GM12878 (cell line): ENCODE data around the gene LRRN2. TPM values are rescaled to one million over a fixed set of nuclear protein-coding genes. Genes with fewer than 3 reads are reported as not detected.

Experiments used
- ATAC-seq: fragments of 200-7000 bp; cut with Tn5 transposase; 3 replicates; pipeline ENCODE4 v1.9.1; 2020; ENCODE audit warnings: mild to moderate bottlenecking, moderate library complexity
- BruUV-seq: library from RNA; stranded (reverse); fragments of 400-500 nt; replicated peaks from 2 replicates; lab custom pipeline; 2021; lab: Mats Ljungman, UMichigan
- CTCF ChIA-PET: fragments of 300-600 bp; sonication (Branson Sonifier 250); formaldehyde crosslinking; extraction: SDS; loops from one replicate; lab custom pipeline; 2021; ENCODE audit warnings: inconsistent platforms; lab: Yijun Ruan, JAX
- POLR2A ChIA-PET: fragments of 350-600 bp; formaldehyde crosslinking; extraction: SDS; loops from one replicate; lab custom pipeline; 2021; ENCODE audit warnings: inconsistent platforms; lab: Charles Lee
- RAD21 ChIA-PET: fragments of 300-600 bp; sonication (Branson Sonifier 250); formaldehyde crosslinking; loops from one replicate; lab custom pipeline; 2023; ENCODE audit warnings: antibody characterized with exemption; ENCODE audit not compliant: unreplicated experiment; lab: Charles Lee
- SMC1A ChIA-PET: fragments of 300-600 bp; sonication (Branson Sonifier 250); formaldehyde crosslinking; loops from one replicate; lab custom pipeline; 2023; ENCODE audit not compliant: unreplicated experiment, uncharacterized antibody; lab: Charles Lee
- DNase-seq: peaks from one replicate; pipeline ENCODE4 v3.0.0-alpha.2; 2011; ENCODE audit warnings: low read depth, low spot score
- FAIRE-seq: peaks from 3 replicates; lab custom pipeline; 2011; peaks lifted over from hg19 to GRCh38; lab: Jason Lieb, UNC
- H2AFZ ChIP-seq: 2 replicates; pipeline ENCODE4 v1.6.0; 2011; ENCODE audit warnings: low read depth, low read length, control low read depth; ENCODE audit not compliant: control insufficient read depth
- H3K27ac ChIP-seq: 2 replicates; pipeline ENCODE4 v1.5.1; 2011; ENCODE audit warnings: control low read depth; ENCODE audit not compliant: control insufficient read depth, insufficient read depth
- H3K27me3 ChIP-seq, 2 experiments: replicated peaks in 1 of 2; 2 replicates each; pipeline versions ENCODE4 v1.6.0 to v1.6.1; 2011; ENCODE audit warnings: low read length in 1 of 2; ENCODE audit not compliant: control insufficient read depth in 2 of 2, insufficient read depth in 2 of 2
- H3K36me3 ChIP-seq, 2 experiments: 2 replicates each; pipeline ENCODE4 v1.5.1; 2011; ENCODE audit warnings: low read length in 1 of 2; ENCODE audit not compliant: control insufficient read depth in 2 of 2, insufficient read depth in 2 of 2
- H3K4me1 ChIP-seq: 2 replicates; pipeline ENCODE4 v1.6.1; 2011; ENCODE audit warnings: mild to moderate bottlenecking, low read length, moderate library complexity, mixed read lengths; ENCODE audit not compliant: control insufficient read depth, insufficient read depth
- H3K4me2 ChIP-seq: 2 replicates; pipeline ENCODE4 v1.6.0; 2011; ENCODE audit warnings: control low read depth; ENCODE audit not compliant: control insufficient read depth, insufficient read depth
- H3K4me3 ChIP-seq: fragments of 200-600 bp; sonication (generic); 2 replicates; pipeline ENCODE4 v1.5.1; 2016
- H3K79me2 ChIP-seq: 2 replicates; pipeline ENCODE4 v1.6.0; 2011; ENCODE audit warnings: low read length; ENCODE audit not compliant: control insufficient read depth, insufficient read depth
- H3K9ac ChIP-seq: 2 replicates; pipeline ENCODE4 v1.8.0; 2011; ENCODE audit warnings: low read length, control low read depth, mixed read lengths; ENCODE audit not compliant: control insufficient read depth, insufficient read depth
- H3K9me3 ChIP-seq: replicated peaks from 3 replicates; pipeline ENCODE4 v1.5.1; 2011; ENCODE audit warnings: mild to moderate bottlenecking, low read length; ENCODE audit not compliant: control insufficient read depth, insufficient read depth
- H4K20me1 ChIP-seq: 2 replicates; pipeline ENCODE4 v1.6.0; 2011; ENCODE audit not compliant: control insufficient read depth, insufficient read depth
- ASH2L ChIP-seq: fragments of 300-600, 200-600 bp; sonication (generic); IDR thresholded peaks from 2 replicates; pipeline ENCODE4 v1.6.1; 2017; ENCODE audit warnings: low read depth, mild to moderate bottlenecking, borderline replicate concordance
- BRCA1 ChIP-seq: IDR thresholded peaks from 2 replicates; pipeline ENCODE4 v1.6.1; 2011; ENCODE audit warnings: low read depth, low read length, improper control_type of control experiment
- CHD2 ChIP-seq: IDR thresholded peaks from 2 replicates; pipeline ENCODE4 v1.6.1; 2011; ENCODE audit warnings: low read depth, low read length, improper control_type of control experiment, borderline replicate concordance
- E2F8 ChIP-seq: fragments of 450-650 bp; IDR thresholded peaks from 2 replicates; pipeline ENCODE4 v1.6.1; 2018; ENCODE audit warnings: mild to moderate bottlenecking, low read depth, moderate library complexity; ENCODE audit not compliant: partially characterized antibody
- FOXM1 ChIP-seq: IDR thresholded peaks from 2 replicates; pipeline ENCODE4 v1.6.1; 2012; ENCODE audit warnings: low read depth, mild to moderate bottlenecking, inconsistent platforms, low read length, moderate library complexity
- GABPA ChIP-seq: IDR thresholded peaks from 2 replicates; pipeline ENCODE4 v1.6.1; 2014; ENCODE audit warnings: antibody characterized with exemption, low read depth, mild to moderate bottlenecking, inconsistent platforms
- KAT2A ChIP-seq: conservative IDR thresholded peaks from 2 replicates; pipeline ENCODE4 v1.6.1; 2011; ENCODE audit warnings: low read depth, low read length; ENCODE audit not compliant: control insufficient read depth
- MAX ChIP-seq: IDR thresholded peaks from 2 replicates; pipeline ENCODE4 v1.6.1; 2012; ENCODE audit warnings: low read depth, low read length, improper control_type of control experiment
- MYB ChIP-seq: fragments of 150-350 bp; IDR thresholded peaks from 2 replicates; pipeline ENCODE4 v1.6.1; 2014; ENCODE audit warnings: mild to moderate bottlenecking, low read depth, low read length, borderline replicate concordance
- RBBP5 ChIP-seq: fragments of 200-600 bp; sonication (generic); conservative IDR thresholded peaks from 2 replicates; pipeline ENCODE4 v1.6.1; 2016
- SMARCA5 ChIP-seq: fragments of 450-650 bp; IDR thresholded peaks from 2 replicates; pipeline ENCODE4 v1.6.1; 2017; ENCODE audit warnings: mild to moderate bottlenecking
- SP1 ChIP-seq: IDR thresholded peaks from one replicate; pipeline ENCODE4 v1.6.1; 2011; ENCODE audit warnings: low read depth, low read length
- SPI1 ChIP-seq: IDR thresholded peaks from 2 replicates; pipeline ENCODE4 v1.6.1; 2011; ENCODE audit warnings: low read depth, mild to moderate bottlenecking, low read length, moderate library complexity, borderline replicate concordance; ENCODE audit not compliant: insufficient read depth
- SREBF2 ChIP-seq: IDR thresholded peaks from 2 replicates; pipeline ENCODE4 v1.6.1; 2012; ENCODE audit warnings: mild to moderate bottlenecking, low read length
- TCF12 ChIP-seq: IDR thresholded peaks from 2 replicates; pipeline ENCODE4 v1.6.1; 2011; ENCODE audit warnings: low read depth, mild to moderate bottlenecking, low read length
- TCF7 ChIP-seq: IDR thresholded peaks from 2 replicates; pipeline ENCODE4 v1.6.1; 2014; ENCODE audit warnings: antibody characterized with exemption, borderline replicate concordance
- ZNF622 ChIP-seq: fragments of 450-650 bp; IDR thresholded peaks from 2 replicates; pipeline ENCODE4 v1.6.1; 2017; ENCODE audit warnings: mild to moderate bottlenecking, inconsistent platforms
- ZSCAN29 ChIP-seq: fragments of 450-650 bp; IDR thresholded peaks from 2 replicates; pipeline ENCODE4 v1.6.1; 2017; ENCODE audit warnings: mild to moderate bottlenecking, moderate library complexity
- WGBS: methylation state at CpG from one replicate; pipeline ENCODE4 v1.1.6; 2016; ENCODE audit warnings: low lambda C conversion rate; ENCODE audit not compliant: insufficient replicate concordance, insufficient coverage; ENCODE audit errors: missing lambda C conversion rate; 5-methylcytosine and 5-hydroxymethylcytosine counted together
- in situ Hi-C: fragments of 300-500 bp; cut with MboI; formaldehyde crosslinking; loops from 9 replicates; pipeline ENCODE4 v1.14.3; 2018; ENCODE audit warnings: mixed read lengths
- intact Hi-C: fragments of 100-400 bp; cut with micrococcal nuclease; formaldehyde crosslinking; loops from one replicate; pipeline ENCODE4 v1.14.2; 2022; ENCODE audit not compliant: unreplicated experiment
- polyA plus RNA-seq, 11 experiments: library from polyadenylated mRNA; depleted of rRNA in 4 of 11; unstranded in 6 of 11; stranded (reverse) in 5 of 11; fragments of >200 nt; fragmentation: Nextera tagmentation in 4 of 11; fragmentation: Illumina TruSeq in 1 of 11; extraction: Ambion mirVana in 4 of 11; extraction: Trizol in 1 of 11; gene quantifications; 1 replicate in 1 of 11; 2 replicates in 10 of 11; pipeline versions ENCODE4 v1.2.1 to v1.2.3, GENCODE V29; 2011 to 2016; ENCODE audit warnings: inconsistent platforms in 2 of 11, missing spikeins in 2 of 11, low read depth in 1 of 11
- total RNA-seq, 4 experiments: library from RNA; depleted of rRNA in 3 of 4; stranded (reverse); fragments of >200 nt in 3 of 4; fragmentation: Illumina TruSeq in 1 of 4; extraction: Trizol in 1 of 4; gene quantifications; 2 replicates each; pipeline versions ENCODE4 v1.2.1 to v1.2.3, GENCODE V29; 2013 to 2021

LRRN2 gene
- total and polyA plus RNA-seq, 10 of the 15 experiments (the other 5 are each of a cell fraction or from before 2014, with no cell fraction given) = not detected

- no peak for TF ChIP-seq E2F8
- TF ChIP-seq ZSCAN29 = no peak
Observed at GRCh38 chr1:204621996-204622395, 63.5 kb downstream of the LRRN2 start (continued).

GRCh38 chr1:204621396-204621795 is 64.1 kb downstream of the LRRN2 start:
- in situ Hi-C loops = no loop called here
- Histone ChIP-seq H3K4me1 (no peaks in the 10 kb centered on the region), H3K9ac (no peak overlapping the region), H3K36me3 (no peaks in the 10 kb centered on the region), H3K4me2 (no peak overlapping the region), H2AFZ (no peak overlapping the region), H3K27ac (no peak overlapping the region), H3K79me2 (no peaks in the 10 kb centered on the region), H3K4me3 (no peak overlapping the region), H3K27me3 (peaks cover 0 to 2% of the 10 kb centered on the region in 2 experiments; a peak in 2 of 4 replicates), H4K20me1 (peaks cover 2% of the 10 kb centered on the region; the same call in 1 of the 2 replicates), H3K9me3 (no peaks in the 10 kb centered on the region)
- ChIA-PET SMC1A (interaction anchor here (0.8 to 2.6 kb wide), 2 partner anchors 56 to 186 kb away, joined by 3 to 9 read pairs; no protein-coding TSS in a partner anchor), CTCF (interaction anchor here (1.0 to 4.6 kb wide), 3 partner anchors 33 to 186 kb away, joined by 4 to 19 read pairs (median 4); no protein-coding TSS in a partner anchor), RAD21 (no interaction called here), POLR2A (no interaction called here)
- ATAC-seq = no peak
- DNase-seq = no peak
- WGBS = 10% methylated on average over 3 of the region's 3 CpGs
- TF ChIP-seq BRCA1 (no peak), KAT2A (no peak), E2F8 (no peak), SMARCA5 (no peak), RBBP5 (no peak), MYB (no peak), ASH2L (no peak), TCF7 (no peak), GABPA (no peak), SP1 (no peak), CHD2 (no peak), SPI1 (no peak), SREBF2 (no peak), FOXM1 (no peak), ZNF622 (no peak), MAX (no peak), TCF12 (no peak)
- intact Hi-C loops = no loop called here
- BruUV-seq = no TSS peak
- FAIRE-seq = no peak
